LNCAP (cell line): ENCODE data around the gene ERO1B.

ENCODE experiments used
- CTCF ChIP-seq: fragments of 450-650 bp; IDR thresholded peaks from 2 replicates; pipeline ENCODE4 v1.5.1; 2017; ENCODE audit warnings: mild to moderate bottlenecking

The ERO1B gene

GRCh38 chr1:236259043-236259442 lies 22.7 kb downstream of the ERO1B start:
- TF ChIP-seq CTCF, result no peak

- TF ChIP-seq CTCF, result no peak
These were observed 23.6 kb downstream of the ERO1B start for GRCh38 chr1:236258114-236258622.

GRCh38 chr1:236257216-236257615 lies 24.5 kb downstream of the ERO1B start:
- no peak for TF ChIP-seq CTCF

GRCh38 chr1:236253918-236254637 lies 27.7 kb downstream of the ERO1B start:
- no peak for TF ChIP-seq CTCF

GRCh38 chr1:236253119-236253518 lies 28.6 kb downstream of the ERO1B start:
- TF ChIP-seq CTCF, result no peak

- no peak for TF ChIP-seq CTCF
These were observed 30.2 kb downstream of the ERO1B start for GRCh38 chr1:236251587-236251986.

- TF ChIP-seq CTCF, result no peak
These were observed 34.5 kb downstream of the ERO1B start for GRCh38 chr1:236247286-236247685.

- no peak for TF ChIP-seq CTCF
These were observed 39.2 kb downstream of the ERO1B start for GRCh38 chr1:236242568-236242967.
